GM12878 (cell line): ENCODE data around the gene PEMT. TPM values are rescaled to one million over a fixed set of nuclear protein-coding genes. Genes with fewer than 3 reads are reported as not detected.

ENCODE experiments used
- ATAC-seq: fragments of 200-7000 bp; cut with Tn5 transposase; 3 replicates; pipeline ENCODE4 v1.9.1; 2020; ENCODE audit warnings: mild to moderate bottlenecking, moderate library complexity
- BruUV-seq: library from RNA; stranded (reverse); fragments of 400-500 nt; replicated peaks from 2 replicates; lab custom pipeline; 2021; lab: Mats Ljungman, UMichigan
- CTCF ChIA-PET: fragments of 300-600 bp; sonication (Branson Sonifier 250); formaldehyde crosslinking; extraction: SDS; loops from one replicate; lab custom pipeline; 2021; ENCODE audit warnings: inconsistent platforms; lab: Yijun Ruan, JAX
- POLR2A ChIA-PET: fragments of 350-600 bp; formaldehyde crosslinking; extraction: SDS; loops from one replicate; lab custom pipeline; 2021; ENCODE audit warnings: inconsistent platforms; lab: Charles Lee
- RAD21 ChIA-PET: fragments of 300-600 bp; sonication (Branson Sonifier 250); formaldehyde crosslinking; loops from one replicate; lab custom pipeline; 2023; ENCODE audit warnings: antibody characterized with exemption; ENCODE audit not compliant: unreplicated experiment; lab: Charles Lee
- SMC1A ChIA-PET: fragments of 300-600 bp; sonication (Branson Sonifier 250); formaldehyde crosslinking; loops from one replicate; lab custom pipeline; 2023; ENCODE audit not compliant: unreplicated experiment, uncharacterized antibody; lab: Charles Lee
- DNase-seq: peaks from one replicate; pipeline ENCODE4 v3.0.0-alpha.2; 2011; ENCODE audit warnings: low read depth, low spot score
- FAIRE-seq: peaks from 3 replicates; lab custom pipeline; 2011; peaks lifted over from hg19 to GRCh38; lab: Jason Lieb, UNC
- H2AFZ ChIP-seq: 2 replicates; pipeline ENCODE4 v1.6.0; 2011; ENCODE audit warnings: low read depth, low read length, control low read depth; ENCODE audit not compliant: control insufficient read depth
- H3K27ac ChIP-seq: 2 replicates; pipeline ENCODE4 v1.5.1; 2011; ENCODE audit warnings: control low read depth; ENCODE audit not compliant: control insufficient read depth, insufficient read depth
- H3K27me3 ChIP-seq, 2 experiments: replicated peaks in 1 of 2; 2 replicates each; pipeline versions ENCODE4 v1.6.0 to v1.6.1; 2011; ENCODE audit warnings: low read length in 1 of 2; ENCODE audit not compliant: control insufficient read depth in 2 of 2, insufficient read depth in 2 of 2
- H3K36me3 ChIP-seq, 2 experiments: 2 replicates each; pipeline ENCODE4 v1.5.1; 2011; ENCODE audit warnings: low read length in 1 of 2; ENCODE audit not compliant: control insufficient read depth in 2 of 2, insufficient read depth in 2 of 2
- H3K4me1 ChIP-seq: 2 replicates; pipeline ENCODE4 v1.6.1; 2011; ENCODE audit warnings: mild to moderate bottlenecking, low read length, moderate library complexity, mixed read lengths; ENCODE audit not compliant: control insufficient read depth, insufficient read depth
- H3K4me2 ChIP-seq: 2 replicates; pipeline ENCODE4 v1.6.0; 2011; ENCODE audit warnings: control low read depth; ENCODE audit not compliant: control insufficient read depth, insufficient read depth
- H3K4me3 ChIP-seq: fragments of 200-600 bp; sonication (generic); 2 replicates; pipeline ENCODE4 v1.5.1; 2016
- H3K79me2 ChIP-seq: 2 replicates; pipeline ENCODE4 v1.6.0; 2011; ENCODE audit warnings: low read length; ENCODE audit not compliant: control insufficient read depth, insufficient read depth
- H3K9ac ChIP-seq: 2 replicates; pipeline ENCODE4 v1.8.0; 2011; ENCODE audit warnings: low read length, control low read depth, mixed read lengths; ENCODE audit not compliant: control insufficient read depth, insufficient read depth
- H3K9me3 ChIP-seq: replicated peaks from 3 replicates; pipeline ENCODE4 v1.5.1; 2011; ENCODE audit warnings: mild to moderate bottlenecking, low read length; ENCODE audit not compliant: control insufficient read depth, insufficient read depth
- H4K20me1 ChIP-seq: 2 replicates; pipeline ENCODE4 v1.6.0; 2011; ENCODE audit not compliant: control insufficient read depth, insufficient read depth
- CHD1 ChIP-seq: IDR thresholded peaks from 2 replicates; pipeline ENCODE4 v1.6.1; 2012; ENCODE audit warnings: low read depth, low read length, improper control_type of control experiment
- ETV6 ChIP-seq, 2 experiments: fragments of 450-650 bp in 1 of 2; IDR thresholded peaks in 1 of 2; conservative IDR thresholded peaks in 1 of 2; 2 replicates each; pipeline ENCODE4 v1.6.1; 2014; ENCODE audit warnings: antibody characterized with exemption in 1 of 2, borderline replicate concordance in 1 of 2, low read depth in 1 of 2, mild to moderate bottlenecking in 1 of 2, moderate library complexity in 1 of 2
- EZH2 ChIP-seq: IDR thresholded peaks from 2 replicates; pipeline ENCODE4 v1.6.1; 2012; ENCODE audit warnings: low read depth, mild to moderate bottlenecking, control low read depth, inconsistent platforms, low read length, borderline replicate concordance; ENCODE audit not compliant: control insufficient read depth
- HSF1 ChIP-seq: fragments of 150-350 bp; IDR thresholded peaks from 2 replicates; pipeline ENCODE4 v1.6.1; 2014; ENCODE audit warnings: mild to moderate bottlenecking, low read depth, low read length
- IRF4 ChIP-seq: IDR thresholded peaks from 2 replicates; pipeline ENCODE4 v1.6.1; 2011; ENCODE audit warnings: low read depth, low read length
- NBN ChIP-seq: fragments of 450-650 bp; IDR thresholded peaks from 2 replicates; pipeline ENCODE4 v1.6.1; 2016
- RB1 ChIP-seq: fragments of 450-650 bp; formaldehyde crosslinking; IDR thresholded peaks from 2 replicates; pipeline ENCODE4 v1.6.1; 2017; ENCODE audit warnings: mild to moderate bottlenecking, borderline replicate concordance
- RUNX3 ChIP-seq: IDR thresholded peaks from 2 replicates; pipeline ENCODE4 v1.6.1; 2012; ENCODE audit warnings: low read length, inconsistent platforms
- SUZ12 ChIP-seq: fragments of 200-600 bp; sonication (generic); IDR thresholded peaks from one replicate; pipeline ENCODE4 v1.6.1; 2018; ENCODE audit warnings: antibody characterized with exemption, mild to moderate bottlenecking; ENCODE audit not compliant: unreplicated experiment
- TCF7 ChIP-seq: IDR thresholded peaks from 2 replicates; pipeline ENCODE4 v1.6.1; 2014; ENCODE audit warnings: antibody characterized with exemption, borderline replicate concordance
- WGBS: methylation state at CpG from one replicate; pipeline ENCODE4 v1.1.6; 2016; ENCODE audit warnings: low lambda C conversion rate; ENCODE audit not compliant: insufficient replicate concordance, insufficient coverage; ENCODE audit errors: missing lambda C conversion rate; 5-methylcytosine and 5-hydroxymethylcytosine counted together
- in situ Hi-C: fragments of 300-500 bp; cut with MboI; formaldehyde crosslinking; loops from 9 replicates; pipeline ENCODE4 v1.14.3; 2018; ENCODE audit warnings: mixed read lengths
- intact Hi-C: fragments of 100-400 bp; cut with micrococcal nuclease; formaldehyde crosslinking; loops from one replicate; pipeline ENCODE4 v1.14.2; 2022; ENCODE audit not compliant: unreplicated experiment
- polyA plus RNA-seq, 11 experiments: library from polyadenylated mRNA; depleted of rRNA in 4 of 11; unstranded in 6 of 11; stranded (reverse) in 5 of 11; fragments of >200 nt; fragmentation: Nextera tagmentation in 4 of 11; fragmentation: Illumina TruSeq in 1 of 11; extraction: Ambion mirVana in 4 of 11; extraction: Trizol in 1 of 11; gene quantifications; 1 replicate in 1 of 11; 2 replicates in 10 of 11; pipeline versions ENCODE4 v1.2.1 to v1.2.3, GENCODE V29; 2011 to 2016; ENCODE audit warnings: inconsistent platforms in 2 of 11, missing spikeins in 2 of 11, low read depth in 1 of 11
- total RNA-seq, 4 experiments: library from RNA; depleted of rRNA in 3 of 4; stranded (reverse); fragments of >200 nt in 3 of 4; fragmentation: Illumina TruSeq in 1 of 4; extraction: Trizol in 1 of 4; gene quantifications; 2 replicates each; pipeline versions ENCODE4 v1.2.1 to v1.2.3, GENCODE V29; 2013 to 2021
- TF ChIP-seq, protein P1 (sequence below): fragments of 450-650 bp; IDR thresholded peaks from 2 replicates; pipeline ENCODE4 v1.6.1; 2016; ENCODE audit warnings: mild to moderate bottlenecking

The PEMT gene
- total and polyA plus RNA-seq, 10 of the 15 experiments (the other 5 are each of a cell fraction or from before 2014, with no cell fraction given), result 2.8 to 44.7 (median 25.4) TPM

GRCh38 chr17:17564896-17565295 lies 26.6 kb downstream of the PEMT start:
- Histone ChIP-seq H3K27me3 (no peaks in the 10 kb centered on the region), H3K79me2 (no peaks in the 10 kb centered on the region), H4K20me1 (no peaks in the 10 kb centered on the region), H3K4me3 (no peak overlapping the region), H3K9ac (no peak overlapping the region), H3K4me2 (no peak overlapping the region), H2AFZ (no peak overlapping the region), H3K27ac (no peak overlapping the region), H3K9me3 (no peaks in the 10 kb centered on the region), H3K4me1 (no peaks in the 10 kb centered on the region), H3K36me3 (no peaks in the 10 kb centered on the region; a peak in 1 of 4 replicates)
- SMC1A ChIA-PET, result no interaction called here
- no peak for DNase-seq
- CTCF ChIA-PET, result interaction anchor here (0.6 to 1.3 kb wide), 2 partner anchors 77 to 326 kb away, joined by 3 read pairs; no protein-coding TSS in a partner anchor
- TF ChIP-seq HSF1 (no peak), ETV6 (conservative IDR thresholded peaks at IDR 0.05 in 1 of 2, IDR thresholded peaks at IDR 0.05 in 1 of 2; ENCODE audit: borderline replicate concordance in 1 of 2, low read depth in 1 of 2) (no peak), CHD1 (no peak), TCF7 (no peak), RB1 (no peak), EZH2 (no peak), IRF4 (no peak), RUNX3 (no peak), SUZ12 (no peak), NBN (no peak)
- TF ChIP-seq, protein P1, sequence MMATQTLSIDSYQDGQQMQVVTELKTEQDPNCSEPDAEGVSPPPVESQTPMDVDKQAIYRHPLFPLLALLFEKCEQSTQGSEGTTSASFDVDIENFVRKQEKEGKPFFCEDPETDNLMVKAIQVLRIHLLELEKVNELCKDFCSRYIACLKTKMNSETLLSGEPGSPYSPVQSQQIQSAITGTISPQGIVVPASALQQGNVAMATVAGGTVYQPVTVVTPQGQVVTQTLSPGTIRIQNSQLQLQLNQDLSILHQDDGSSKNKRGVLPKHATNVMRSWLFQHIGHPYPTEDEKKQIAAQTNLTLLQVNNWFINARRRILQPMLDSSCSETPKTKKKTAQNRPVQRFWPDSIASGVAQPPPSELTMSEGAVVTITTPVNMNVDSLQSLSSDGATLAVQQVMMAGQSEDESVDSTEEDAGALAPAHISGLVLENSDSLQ, result no peak
- ATAC-seq, result no peak
- in situ Hi-C loops, result no loop called here
- WGBS, result 70% methylated on average over 5 of the region's 5 CpGs
- POLR2A ChIA-PET, result no interaction called here
- RAD21 ChIA-PET, result no interaction called here
- intact Hi-C loops, result loop anchor here (5.0 kb wide), 1 partner anchor 68 kb away; the partner anchor contains the start of gene RASD1
- no peak for FAIRE-seq
- no TSS peak for BruUV-seq
